ENCODE data around the gene CUL4A. TPM values are rescaled to one million over a fixed set of nuclear protein-coding genes. Genes with fewer than 3 reads are reported as not detected.

CUL4A gene
- total and polyA plus RNA-seq, 9 of the 15 experiments (the other 6 are each of a cell fraction or from before 2014, with no cell fraction given) = 21.1 to 92.0 (median 63.2) TPM

- POLR2A ChIA-PET = interaction anchor here (1.0 kb wide), 2 partner anchors 11 to 14 kb away, joined by 3 to 6 read pairs; no protein-coding TSS in a partner anchor
- Histone ChIP-seq H3K4me1 (replicated peaks in 1 of 2; ENCODE audit: control insufficient read depth in 2 of 2, insufficient read depth in 2 of 2, low read length in 2 of 2) (no peaks in the 10 kb centered on the region), H3K4me3 (no peak overlapping the region), H3K79me2 (ENCODE audit: control insufficient read depth, insufficient read depth, low read length) (peaks cover 3% of the 10 kb centered on the region; the same call in 1 of the 3 replicates), H2AFZ (ENCODE audit: low read depth, low read length) (no peak overlapping the region), H3K27ac (ENCODE audit: extremely low read depth, low read depth, low read length) (no peak overlapping the region), H3K9me1 (ENCODE audit: control insufficient read depth, insufficient read depth, low read length) (no peaks in the 10 kb centered on the region), H3K9ac (ENCODE audit: insufficient read depth in 1 of 2, low read depth in 2 of 2, low read length in 2 of 2) (no peak overlapping the region), H3K4me2 (ENCODE audit: insufficient read depth, low read length) (no peak overlapping the region), H3K36me3 (ENCODE audit: control insufficient read depth, insufficient read depth, low read length) (peaks cover 89% of the 10 kb centered on the region), H3K27me3 (ENCODE audit: control insufficient read depth in 2 of 2, insufficient read depth in 2 of 2, low read length in 2 of 2) (no peaks in the 10 kb centered on the region), H3K9me3 (replicated peaks; ENCODE audit: control insufficient read depth, insufficient read depth, low read depth, low read length) (no peaks in the 10 kb centered on the region), H4K20me1 (replicated peaks; ENCODE audit: control insufficient read depth, insufficient read depth, low read length) (no peaks in the 10 kb centered on the region)
- BruUV-seq (replicated peaks) = no TSS peak
- in situ Hi-C loops (cut with MboI) (no loop called here), intact Hi-C loops (cut with micrococcal nuclease) (no loop called here)
- no peak for DNase-seq (ENCODE audit: extremely low read depth in 1 of 4, low spot score in 3 of 4)
- ATAC-seq = no peak
- no peak for FAIRE-seq
- TF ChIP-seq CEBPB (tag; IDR thresholded peaks at IDR 0.05) (peak; percentile 55), RB1 (IDR thresholded peaks at IDR 0.05; ENCODE audit: low read depth) (no peak), ARID3A (IDR thresholded peaks at IDR 0.05; ENCODE audit: borderline replicate concordance, low read depth, low read length) (no peak), ZC3H8 (IDR thresholded peaks at IDR 0.05) (no peak), CEBPG (CRISPR knock-in tag; IDR thresholded peaks at IDR 0.05) (no peak), CEBPG (tag; conservative IDR thresholded peaks at IDR 0.05 in 1 of 2, IDR thresholded peaks at IDR 0.05 in 1 of 2) (peak; percentile 39 to 53; a peak in 2 of 4 replicates), HNRNPLL (IDR thresholded peaks at IDR 0.05; ENCODE audit: low read depth, low read length, poor library complexity, severe bottlenecking) (no peak), ZNF143 (CRISPR knock-in tag; IDR thresholded peaks at IDR 0.05) (no peak), IRF1 (CRISPR knock-in tag; IDR thresholded peaks at IDR 0.05; ENCODE audit: borderline replicate concordance) (no peak), NELFE (IDR thresholded peaks at IDR 0.05; ENCODE audit: insufficient read depth, insufficient read length) (no peak), HSF4 (CRISPR knock-in tag; IDR thresholded peaks at IDR 0.05; ENCODE audit: borderline replicate concordance) (no peak)
- WGBS (ENCODE audit: insufficient coverage, low coverage, missing lambda C conversion rate) = 92% methylated on average over 2 of the region's 2 CpGs
- CTCF ChIA-PET (ENCODE audit: low intra/inter-chr PET ratio) = no interaction called here
These were observed 16.5 kb upstream of the CUL4A start for GRCh38 chr13:113192902-113193301.

All from K562 (cell line).